Nephron (organoid): ENCODE measurements around the gene OR7D2.
"Not testable (repeated sequence)": the region's sequence is repeated elsewhere in the genome, so short reads cannot be mapped to it uniquely, and the experiment has no call there.

Experiments used
- H3K27ac Mint-ChIP-seq, 3 experiments: 2 replicates each; pipeline ENCODE4 v1.8.0; 2020; ENCODE audit warnings: mixed read lengths in 3 of 3, mild to moderate bottlenecking in 2 of 3, moderate library complexity in 1 of 3
- H3K27me3 Mint-ChIP-seq: 2 replicates; pipeline ENCODE4 v1.8.0; 2021; ENCODE audit warnings: low read depth, mild to moderate bottlenecking, moderate library complexity, mixed read lengths
- H3K36me3 Mint-ChIP-seq: 2 replicates; pipeline ENCODE4 v1.8.0; 2020; ENCODE audit warnings: low read depth, mixed read lengths
- H3K4me1 Mint-ChIP-seq: 2 replicates; pipeline ENCODE4 v1.8.0; 2020; ENCODE audit warnings: mixed read lengths
- H3K4me3 Mint-ChIP-seq, 3 experiments: 2 replicates each; pipeline ENCODE4 v1.8.0; 2020; ENCODE audit warnings: mild to moderate bottlenecking in 3 of 3, mixed read lengths in 3 of 3, moderate library complexity in 2 of 3
- H3K9me3 Mint-ChIP-seq: 2 replicates; pipeline ENCODE4 v1.8.0; 2020; ENCODE audit warnings: mixed read lengths
- CTCF ChIP-seq, 3 experiments: fragments of 200-600 bp; sonication (generic); IDR thresholded peaks; one replicate each; pipeline ENCODE4 v1.5.0; 2021; ENCODE audit warnings: antibody characterized with exemption in 3 of 3; ENCODE audit not compliant: unreplicated experiment in 3 of 3

OR7D2 gene

GRCh38 chr19:9171393-9171991, 7.3 kb upstream of the OR7D2 start:
- peaks cover 33% of the 10 kb centered on the region for H3K36me3 Mint-ChIP-seq
- no peak for TF ChIP-seq CTCF (IDR thresholded peaks at IDR 0.05; ENCODE audit: unreplicated experiment in 3 of 3)
- no peak overlapping the region for H3K4me3 Mint-ChIP-seq
- H3K9me3 Mint-ChIP-seq = peaks cover 12% of the 10 kb centered on the region
- no peaks in the 10 kb centered on the region for H3K27me3 Mint-ChIP-seq
- no peaks in the 10 kb centered on the region for H3K4me1 Mint-ChIP-seq
- no peak overlapping the region for H3K27ac Mint-ChIP-seq

- peaks cover 13% of the 10 kb centered on the region for H3K9me3 Mint-ChIP-seq
Measured at GRCh38 chr19:9175326-9175725, 3.5 kb upstream of the OR7D2 start.

GRCh38 chr19:9183000-9183399, 4.2 kb downstream of the OR7D2 start:
- TF ChIP-seq CTCF (IDR thresholded peaks at IDR 0.05; ENCODE audit: unreplicated experiment in 3 of 3) = no peak
- Mint-ChIP-seq H3K4me1 (no peaks in the 10 kb centered on the region), H3K36me3 (peaks cover 42% of the 10 kb centered on the region), H3K4me3 (no peak overlapping the region), H3K27ac (no peak overlapping the region), H3K27me3 (no peaks in the 10 kb centered on the region), H3K9me3 (peaks cover 18% of the 10 kb centered on the region)

More at GRCh38 chr19:9175326-9175725, 3.5 kb upstream of the OR7D2 start:
- no peaks in the 10 kb centered on the region for H3K27me3 Mint-ChIP-seq
- no peak overlapping the region for H3K4me3 Mint-ChIP-seq
- TF ChIP-seq CTCF (IDR thresholded peaks at IDR 0.05; ENCODE audit: unreplicated experiment in 3 of 3) = no peak
- no peaks in the 10 kb centered on the region for H3K4me1 Mint-ChIP-seq
- peaks cover 30% of the 10 kb centered on the region for H3K36me3 Mint-ChIP-seq
- H3K27ac Mint-ChIP-seq = no peak overlapping the region

- H3K27me3 Mint-ChIP-seq = peaks cover 3% of the 10 kb centered on the region
- no peak overlapping the region for H3K27ac Mint-ChIP-seq
- H3K36me3 Mint-ChIP-seq = peaks cover 33% of the 10 kb centered on the region
Measured at GRCh38 chr19:9187191-9187590, 8.4 kb downstream of the OR7D2 start.

GRCh38 chr19:9189535-9189934, 10.8 kb downstream of the OR7D2 start:
- Mint-ChIP-seq H3K4me3 (no peak overlapping the region), H3K9me3 (peaks cover 25% of the 10 kb centered on the region), H3K27me3 (peaks cover 3% of the 10 kb centered on the region), H3K27ac (no peak overlapping the region), H3K36me3 (peaks cover 23% of the 10 kb centered on the region), H3K4me1 (no peaks in the 10 kb centered on the region)
- no peak for TF ChIP-seq CTCF (IDR thresholded peaks at IDR 0.05; ENCODE audit: unreplicated experiment in 3 of 3)

More at GRCh38 chr19:9187191-9187590, 8.4 kb downstream of the OR7D2 start:
- Mint-ChIP-seq H3K9me3 (peaks cover 23% of the 10 kb centered on the region), H3K4me3 (no peak overlapping the region), H3K4me1 (no peaks in the 10 kb centered on the region)
- TF ChIP-seq CTCF (IDR thresholded peaks at IDR 0.05; ENCODE audit: unreplicated experiment in 3 of 3) = no peak

- H3K27me3 Mint-ChIP-seq, H3K36me3 Mint-ChIP-seq, H3K9me3 Mint-ChIP-seq, H3K4me3 Mint-ChIP-seq, H3K4me1 Mint-ChIP-seq, H3K27ac Mint-ChIP-seq: not testable (repeated sequence)
Measured at GRCh38 chr19:9198044-9198443, 19.3 kb downstream of the OR7D2 start.
